Liver (tissue), 3 donors: ENCODE measurements around the gene BTBD9.

Source experiments
- GABPA ChIP-seq, 2 donors: IDR thresholded peaks in 1 of 2; conservative IDR thresholded peaks in 1 of 2; 2 replicates each; pipeline ENCODE4 v1.6.1; 2016; ENCODE audit warnings: antibody characterized with exemption in 2 of 2, mild to moderate bottlenecking in 1 of 2, moderate library complexity in 1 of 2
- HNF4G ChIP-seq: IDR thresholded peaks from 2 replicates; pipeline ENCODE4 v1.6.1; 2016; ENCODE audit warnings: antibody characterized with exemption
- RAD21 ChIP-seq, 2 donors: IDR thresholded peaks; 2 replicates each; pipeline ENCODE4 v1.6.1; 2016; ENCODE audit warnings: antibody characterized with exemption in 2 of 2, mild to moderate bottlenecking in 2 of 2
- RXRA ChIP-seq, 2 donors: IDR thresholded peaks; 2 replicates each; pipeline ENCODE4 v1.6.1; 2017 to 2018; ENCODE audit warnings: antibody characterized with exemption in 2 of 2, mild to moderate bottlenecking in 1 of 2
- SP1 ChIP-seq: IDR thresholded peaks from 2 replicates; pipeline ENCODE4 v1.6.1; 2018; ENCODE audit warnings: antibody characterized with exemption, mild to moderate bottlenecking
- YY1 ChIP-seq: IDR thresholded peaks from 2 replicates; pipeline ENCODE4 v1.6.1; 2016; ENCODE audit warnings: antibody characterized with exemption, mild to moderate bottlenecking
- TF ChIP-seq, protein P1 (sequence below): IDR thresholded peaks from 2 replicates; pipeline ENCODE4 v1.6.1; 2016; ENCODE audit warnings: antibody characterized with exemption
- TF ChIP-seq, protein P2 (sequence below): fragments of 150-350 bp; IDR thresholded peaks from 2 replicates; pipeline ENCODE4 v1.5.1; 2017; ENCODE audit warnings: improper control_type of control experiment, low read depth, low read length; ENCODE audit not compliant: missing input control
- TF ChIP-seq, protein P3 (sequence below): IDR thresholded peaks from 2 replicates; pipeline ENCODE4 v1.6.1; 2016; ENCODE audit warnings: antibody characterized with exemption
- donor health status: healthy.
- donor health status: healthy.

DNA sequence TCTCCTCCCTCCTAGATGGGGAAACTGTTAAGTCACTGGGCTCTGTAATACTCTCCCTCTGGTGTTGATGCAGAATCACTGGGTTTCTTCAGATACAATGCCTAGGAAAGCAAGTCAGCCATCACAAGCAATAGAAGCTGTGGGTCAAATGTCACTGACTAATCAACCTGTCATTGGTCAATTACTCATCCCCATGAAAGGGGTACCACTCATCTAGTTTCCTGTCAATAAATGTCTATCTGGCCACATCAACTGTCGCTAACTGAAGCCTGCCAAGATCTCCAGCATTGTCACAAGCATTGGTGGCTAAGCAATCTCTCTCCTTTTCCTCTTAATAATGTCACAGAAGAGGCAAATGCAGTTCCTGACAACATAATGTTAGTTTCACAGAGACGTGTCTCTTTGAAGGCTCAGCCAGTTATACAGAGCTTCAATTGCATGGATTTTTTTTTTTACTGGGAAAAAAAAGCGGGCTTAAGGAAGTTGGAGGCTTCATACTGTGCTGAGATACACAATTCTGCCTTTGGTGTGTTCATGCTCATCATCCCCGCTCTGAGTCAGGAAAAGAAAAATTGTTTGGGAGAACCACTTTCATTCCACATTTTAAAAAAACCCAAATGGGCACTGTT, 355.9 kb downstream of the BTBD9 start:
- TF ChIP-seq, protein P1, sequence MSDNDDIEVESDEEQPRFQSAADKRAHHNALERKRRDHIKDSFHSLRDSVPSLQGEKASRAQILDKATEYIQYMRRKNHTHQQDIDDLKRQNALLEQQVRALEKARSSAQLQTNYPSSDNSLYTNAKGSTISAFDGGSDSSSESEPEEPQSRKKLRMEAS, result no peak
- TF ChIP-seq, protein P2, sequence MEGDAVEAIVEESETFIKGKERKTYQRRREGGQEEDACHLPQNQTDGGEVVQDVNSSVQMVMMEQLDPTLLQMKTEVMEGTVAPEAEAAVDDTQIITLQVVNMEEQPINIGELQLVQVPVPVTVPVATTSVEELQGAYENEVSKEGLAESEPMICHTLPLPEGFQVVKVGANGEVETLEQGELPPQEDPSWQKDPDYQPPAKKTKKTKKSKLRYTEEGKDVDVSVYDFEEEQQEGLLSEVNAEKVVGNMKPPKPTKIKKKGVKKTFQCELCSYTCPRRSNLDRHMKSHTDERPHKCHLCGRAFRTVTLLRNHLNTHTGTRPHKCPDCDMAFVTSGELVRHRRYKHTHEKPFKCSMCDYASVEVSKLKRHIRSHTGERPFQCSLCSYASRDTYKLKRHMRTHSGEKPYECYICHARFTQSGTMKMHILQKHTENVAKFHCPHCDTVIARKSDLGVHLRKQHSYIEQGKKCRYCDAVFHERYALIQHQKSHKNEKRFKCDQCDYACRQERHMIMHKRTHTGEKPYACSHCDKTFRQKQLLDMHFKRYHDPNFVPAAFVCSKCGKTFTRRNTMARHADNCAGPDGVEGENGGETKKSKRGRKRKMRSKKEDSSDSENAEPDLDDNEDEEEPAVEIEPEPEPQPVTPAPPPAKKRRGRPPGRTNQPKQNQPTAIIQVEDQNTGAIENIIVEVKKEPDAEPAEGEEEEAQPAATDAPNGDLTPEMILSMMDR, result no peak
- TF ChIP-seq RXRA (IDR thresholded peaks at IDR 0.05), result no peak
- TF ChIP-seq, protein P3, sequence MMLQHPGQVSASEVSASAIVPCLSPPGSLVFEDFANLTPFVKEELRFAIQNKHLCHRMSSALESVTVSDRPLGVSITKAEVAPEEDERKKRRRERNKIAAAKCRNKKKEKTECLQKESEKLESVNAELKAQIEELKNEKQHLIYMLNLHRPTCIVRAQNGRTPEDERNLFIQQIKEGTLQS, result no peak
- no peak for TF ChIP-seq HNF4G
- no peak for TF ChIP-seq YY1
- no peak for TF ChIP-seq GABPA (IDR thresholded peaks at IDR 0.05 in 1 of 2, conservative IDR thresholded peaks at IDR 0.05 in 1 of 2)
- TF ChIP-seq SP1, result no peak
- no peak for TF ChIP-seq RAD21 (IDR thresholded peaks at IDR 0.05)
